Astrocyte (in vitro differentiated cells and primary cell): ENCODE measurements around the gene ZDHHC8. TPM values are rescaled to one million over a fixed set of nuclear protein-coding genes. Genes with fewer than 3 reads are reported as not detected.

Experiments used
- DNase-seq: peaks from one replicate; pipeline ENCODE4 v3.0.0-alpha.2; 2010; ENCODE audit warnings: low read depth
- FAIRE-seq: peaks from 2 replicates; lab custom pipeline; 2011; peaks lifted over from hg19 to GRCh38; lab: Jason Lieb, UNC
- H2AFZ ChIP-seq: 2 replicates; pipeline ENCODE4 v1.6.0; 2012; ENCODE audit warnings: low read depth, low read length, inconsistent platforms
- H3K27ac ChIP-seq: 2 replicates; pipeline ENCODE4 v1.5.1; 2011; ENCODE audit warnings: low read depth, low read length, inconsistent platforms
- H3K27me3 ChIP-seq: 2 replicates; pipeline ENCODE4 v1.6.0; 2011; ENCODE audit warnings: low read length, inconsistent platforms; ENCODE audit not compliant: insufficient read depth
- H3K36me3 ChIP-seq: 2 replicates; pipeline ENCODE4 v1.5.1; 2011; ENCODE audit warnings: low read length, inconsistent platforms; ENCODE audit not compliant: insufficient read depth
- H3K4me1 ChIP-seq: 2 replicates; pipeline ENCODE4 v1.5.1; 2011; ENCODE audit warnings: low read length, inconsistent platforms; ENCODE audit not compliant: insufficient read depth
- H3K4me2 ChIP-seq: 2 replicates; pipeline ENCODE4 v1.6.0; 2012; ENCODE audit warnings: low read length, inconsistent platforms
- H3K4me3 ChIP-seq: 2 replicates; pipeline ENCODE4 v1.5.1; 2011; ENCODE audit warnings: low read depth, mild to moderate bottlenecking, low read length, inconsistent platforms; ENCODE audit not compliant: insufficient read depth
- H3K79me2 ChIP-seq: 2 replicates; pipeline ENCODE4 v1.6.0; 2012; ENCODE audit warnings: mild to moderate bottlenecking, low read length, inconsistent platforms; ENCODE audit not compliant: insufficient read depth
- H3K9ac ChIP-seq: 2 replicates; pipeline ENCODE4 v1.6.0; 2012; ENCODE audit warnings: mild to moderate bottlenecking, low read length, inconsistent platforms
- H3K9me3 ChIP-seq: 2 replicates; pipeline ENCODE4 v1.5.1; 2012; ENCODE audit warnings: low read depth, mild to moderate bottlenecking, low read length, inconsistent platforms; ENCODE audit not compliant: insufficient read depth
- H4K20me1 ChIP-seq: 2 replicates; pipeline ENCODE4 v1.6.0; 2012; ENCODE audit warnings: low read length, inconsistent platforms; ENCODE audit not compliant: insufficient read depth
- H3K27ac Mint-ChIP-seq: one replicate; pipeline ENCODE4 v1.8.0; 2021; ENCODE audit warnings: mild to moderate bottlenecking, mixed read lengths; ENCODE audit not compliant: unreplicated experiment
- H3K27me3 Mint-ChIP-seq: one replicate; pipeline ENCODE4 v1.8.0; 2021; ENCODE audit warnings: low read depth, mixed read lengths; ENCODE audit not compliant: unreplicated experiment
- H3K36me3 Mint-ChIP-seq: one replicate; pipeline ENCODE4 v1.8.0; 2021; ENCODE audit warnings: low read depth, mixed read lengths; ENCODE audit not compliant: unreplicated experiment
- H3K4me1 Mint-ChIP-seq: one replicate; pipeline ENCODE4 v1.8.0; 2021; ENCODE audit warnings: low read depth, mixed read lengths; ENCODE audit not compliant: unreplicated experiment
- H3K4me3 Mint-ChIP-seq: one replicate; pipeline ENCODE4 v1.8.0; 2021; ENCODE audit warnings: mild to moderate bottlenecking, moderate library complexity, mixed read lengths; ENCODE audit not compliant: unreplicated experiment
- H3K9me3 Mint-ChIP-seq: one replicate; pipeline ENCODE4 v1.8.0; 2021; ENCODE audit warnings: mild to moderate bottlenecking, mixed read lengths; ENCODE audit not compliant: unreplicated experiment
- CTCF ChIP-seq: IDR thresholded peaks from 2 replicates; pipeline ENCODE4 v1.5.1; 2011; ENCODE audit warnings: low read depth, mild to moderate bottlenecking, inconsistent platforms, low read length, moderate library complexity; ENCODE audit not compliant: insufficient read depth
- EZH2 ChIP-seq: IDR thresholded peaks from 2 replicates; pipeline ENCODE4 v1.6.1; 2012; ENCODE audit warnings: mild to moderate bottlenecking, low read length, inconsistent platforms; ENCODE audit not compliant: insufficient read depth
- total RNA-seq: library from RNA; stranded (reverse); gene quantifications from 2 replicates; pipeline ENCODE4 v1.2.1, GENCODE V29; 2021

The ZDHHC8 gene
- total RNA-seq, 1 donor from 2014 or later, result 88.3 TPM

GRCh38 chr22:20165913-20166312 is 34.3 kb downstream of the ZDHHC8 start:
- Histone ChIP-seq H3K4me3 (no peak overlapping the region), H3K9me3 (no peaks in the 10 kb centered on the region), H3K4me1 (no peaks in the 10 kb centered on the region), H2AFZ (no peak overlapping the region), H3K4me2 (no peak overlapping the region), H3K36me3 (no peaks in the 10 kb centered on the region), H3K27ac (no peak overlapping the region), H3K9ac (no peak overlapping the region), H3K79me2 (no peaks in the 10 kb centered on the region), H4K20me1 (no peaks in the 10 kb centered on the region), H3K27me3 (peaks cover 2% of the 10 kb centered on the region)
- Mint-ChIP-seq H3K4me3 (no peak overlapping the region), H3K36me3 (no peaks in the 10 kb centered on the region), H3K27me3 (peaks cover 23% of the 10 kb centered on the region), H3K27ac (no peak overlapping the region), H3K9me3 (no peaks in the 10 kb centered on the region), H3K4me1 (no peaks in the 10 kb centered on the region)
- no peak for DNase-seq
- FAIRE-seq, result no peak
- TF ChIP-seq CTCF (no peak), EZH2 (no peak)

DNA sequence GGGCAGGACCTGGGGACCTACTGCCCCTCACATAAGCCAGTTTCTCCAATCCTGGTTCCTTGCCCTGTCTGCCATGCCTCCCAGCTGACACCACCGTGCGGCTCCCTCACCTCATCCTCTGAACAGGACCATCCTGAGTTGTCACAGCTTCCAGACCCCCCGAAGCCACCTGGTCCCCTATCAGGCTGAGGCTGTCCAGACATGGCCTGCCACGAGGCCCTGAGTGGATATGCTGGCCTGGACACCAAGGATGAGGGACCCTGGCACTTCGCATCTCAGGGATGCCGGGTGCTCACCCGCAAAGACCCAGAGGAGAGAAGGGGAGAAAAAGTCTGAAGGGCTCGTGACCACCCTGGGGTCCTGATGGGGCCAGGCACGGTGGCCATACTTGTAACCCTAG is 35.1 kb downstream of the ZDHHC8 start:
- Histone ChIP-seq H3K79me2 (no peaks in the 10 kb centered on the region), H3K4me1 (no peaks in the 10 kb centered on the region), H3K36me3 (no peaks in the 10 kb centered on the region), H3K9ac (no peak overlapping the region), H3K9me3 (no peaks in the 10 kb centered on the region), H3K4me3 (no peak overlapping the region), H4K20me1 (no peaks in the 10 kb centered on the region), H3K27me3 (no peaks in the 10 kb centered on the region), H3K4me2 (no peak overlapping the region), H2AFZ (no peak overlapping the region), H3K27ac (no peak overlapping the region)
- no peaks in the 10 kb centered on the region for H3K9me3 Mint-ChIP-seq
- no peaks in the 10 kb centered on the region for H3K4me1 Mint-ChIP-seq
- H3K4me3 Mint-ChIP-seq, result no peak overlapping the region
- TF ChIP-seq EZH2 (no peak), CTCF (no peak)
- H3K36me3 Mint-ChIP-seq, result no peaks in the 10 kb centered on the region
- FAIRE-seq, result no peak
- H3K27ac Mint-ChIP-seq, result no peak overlapping the region
- peaks cover 25% of the 10 kb centered on the region for H3K27me3 Mint-ChIP-seq
- no peak for DNase-seq

GRCh38 chr22:20167643-20168322 is 36.2 kb downstream of the ZDHHC8 start:
- TF ChIP-seq EZH2, result no peak
- TF ChIP-seq CTCF, result no peak
- Histone ChIP-seq H3K27me3 (no peaks in the 10 kb centered on the region), H3K4me3 (no peak overlapping the region), H3K36me3 (no peaks in the 10 kb centered on the region), H3K4me2 (no peak overlapping the region), H3K9me3 (no peaks in the 10 kb centered on the region), H3K79me2 (no peaks in the 10 kb centered on the region), H2AFZ (no peak overlapping the region), H3K27ac (no peak overlapping the region), H3K4me1 (no peaks in the 10 kb centered on the region), H4K20me1 (no peaks in the 10 kb centered on the region), H3K9ac (no peak overlapping the region)
- H3K36me3 Mint-ChIP-seq, result no peaks in the 10 kb centered on the region
- H3K9me3 Mint-ChIP-seq, result no peaks in the 10 kb centered on the region
- FAIRE-seq (no peak), DNase-seq (no peak)
- H3K27me3 Mint-ChIP-seq, result peaks cover 25% of the 10 kb centered on the region
- no peaks in the 10 kb centered on the region for H3K4me1 Mint-ChIP-seq
- no peak overlapping the region for H3K4me3 Mint-ChIP-seq
- H3K27ac Mint-ChIP-seq, result no peak overlapping the region
